CMK (cell line): ENCODE results near the gene TMEM164.

Experiments used
- DNase-seq: peaks from one replicate; pipeline ENCODE4 v3.0.0-alpha.2; 2010; ENCODE audit warnings: low read depth

The TMEM164 gene

GRCh38 chrX:110210417-110211139 is 207.7 kb downstream of the TMEM164 start:
- no peak for DNase-seq

- DNase-seq = no peak
Measured at GRCh38 chrX:110211340-110211739, 208.4 kb downstream of the TMEM164 start.

- DNase-seq = no peak
Measured at GRCh38 chrX:110212299-110212698, 209.4 kb downstream of the TMEM164 start.

- DNase-seq = no peak
Measured at GRCh38 chrX:110213183-110213582, 210.3 kb downstream of the TMEM164 start.

GRCh38 chrX:110214684-110215083 is 211.8 kb downstream of the TMEM164 start:
- DNase-seq = no peak

GRCh38 chrX:110215411-110215810 is 212.5 kb downstream of the TMEM164 start:
- DNase-seq = no peak

- no peak for DNase-seq
Measured at GRCh38 chrX:110216027-110216426, 213.1 kb downstream of the TMEM164 start.

- DNase-seq = no peak
Measured at GRCh38 chrX:110218591-110218990, 215.7 kb downstream of the TMEM164 start.

- DNase-seq = no peak
Measured at GRCh38 chrX:110219920-110220319, 217.0 kb downstream of the TMEM164 start.

- no peak for DNase-seq
Measured at GRCh38 chrX:110222497-110223257, 219.8 kb downstream of the TMEM164 start.

- no peak for DNase-seq
Measured at GRCh38 chrX:110224926-110225617, 222.2 kb downstream of the TMEM164 start.

- no peak for DNase-seq
Measured at GRCh38 chrX:110226931-110227330, 224.0 kb downstream of the TMEM164 start.
